ENCODE results near the gene SLC16A7. TPM values are rescaled to one million over a fixed set of nuclear protein-coding genes. Genes with fewer than 3 reads are reported as not detected.
A peak's percentile ranks its signal among the peaks of the same experiment; 100 is the strongest.

The SLC16A7 gene
- total and polyA plus RNA-seq, 2 experiments from 2014 or later: 15.7 to 49.0 TPM

GRCh38 chr12:59583003-59583712 lies 12.7 kb upstream of the SLC16A7 start:
- Histone ChIP-seq H3K4me1 (ENCODE audit: insufficient read depth) (no peaks in the 10 kb centered on the region), H4K20me1 (ENCODE audit: insufficient read depth) (no peaks in the 10 kb centered on the region), H3K27me3 (replicated peaks; ENCODE audit: insufficient read depth) (no peaks in the 10 kb centered on the region), H3K9me2 (ENCODE audit: insufficient read depth) (no peaks in the 10 kb centered on the region), H3K36me3 (ENCODE audit: low read depth) (no peaks in the 10 kb centered on the region), H3K27ac (no peak overlapping the region), H3F3A (ENCODE audit: insufficient read depth) (no peaks in the 10 kb centered on the region), H3K79me2 (ENCODE audit: insufficient read depth) (no peaks in the 10 kb centered on the region), H2AFZ (no peak overlapping the region), H3K4me2 (ENCODE audit: unreplicated experiment) (no peak overlapping the region), H3K4me3 (no peak overlapping the region), H3K9me3 (ENCODE audit: low read depth) (no peaks in the 10 kb centered on the region), H3K9ac (no peak overlapping the region)
- 22 to 38% methylated on average over 1 of the region's 1 CpG for WGBS, 2 experiments (ENCODE audit: low coverage in 1 of 2, low lambda C conversion rate in 2 of 2, missing lambda C conversion rate in 2 of 2)
- in situ Hi-C loops (cut with MboI): no loop called here
- TF ChIP-seq EZH2 (IDR thresholded peaks at IDR 0.05; ENCODE audit: insufficient read depth, poor library complexity, severe bottlenecking) (no peak), EZH2phosphoT487 (IDR thresholded peaks at IDR 0.05; ENCODE audit: insufficient read depth, low read depth) (no peak)
- DNase-seq: no peak

- no peaks in the 10 kb centered on the region for H3K9me2 ChIP-seq (ENCODE audit: insufficient read depth)
These were observed 8.1 kb upstream of the SLC16A7 start for GRCh38 chr12:59587710-59588109.

GRCh38 chr12:59593761-59594160 lies 2.1 kb upstream of the SLC16A7 start:
- TF ChIP-seq EZH2 (IDR thresholded peaks at IDR 0.05; ENCODE audit: insufficient read depth, poor library complexity, severe bottlenecking): no peak
- TF ChIP-seq EZH2phosphoT487 (IDR thresholded peaks at IDR 0.05; ENCODE audit: insufficient read depth, low read depth): no peak
- WGBS, 2 experiments (ENCODE audit: low coverage in 1 of 2, low lambda C conversion rate in 2 of 2, missing lambda C conversion rate in 2 of 2): 94 to 96% methylated on average over 1 of the region's 1 CpG
- H3K9me3 ChIP-seq (ENCODE audit: low read depth): no peaks in the 10 kb centered on the region

More at GRCh38 chr12:59587710-59588109, 8.1 kb upstream of the SLC16A7 start:
- TF ChIP-seq EZH2phosphoT487 (IDR thresholded peaks at IDR 0.05; ENCODE audit: insufficient read depth, low read depth): no peak
- TF ChIP-seq EZH2 (IDR thresholded peaks at IDR 0.05; ENCODE audit: insufficient read depth, poor library complexity, severe bottlenecking): no peak
- Histone ChIP-seq H3K4me2 (ENCODE audit: unreplicated experiment) (no peak overlapping the region), H2AFZ (no peak overlapping the region), H3F3A (ENCODE audit: insufficient read depth) (no peaks in the 10 kb centered on the region), H3K9ac (no peak overlapping the region), H3K4me3 (no peak overlapping the region), H3K4me1 (ENCODE audit: insufficient read depth) (no peaks in the 10 kb centered on the region), H3K27me3 (replicated peaks; ENCODE audit: insufficient read depth) (no peaks in the 10 kb centered on the region), H3K27ac (no peak overlapping the region), H4K20me1 (ENCODE audit: insufficient read depth) (no peaks in the 10 kb centered on the region), H3K36me3 (ENCODE audit: low read depth) (no peaks in the 10 kb centered on the region), H3K9me3 (ENCODE audit: low read depth) (no peaks in the 10 kb centered on the region), H3K79me2 (ENCODE audit: insufficient read depth) (no peaks in the 10 kb centered on the region)
- DNase-seq: no peak
- WGBS, 2 experiments (ENCODE audit: low coverage in 1 of 2, low lambda C conversion rate in 2 of 2, missing lambda C conversion rate in 2 of 2): 93 to 94% methylated on average over 1 of the region's 1 CpG
- in situ Hi-C loops (cut with MboI): no loop called here

GRCh38 chr12:59594943-59595500 lies 807 bp upstream of the SLC16A7 start:
- H3K27ac ChIP-seq: peak overlapping the region; percentile 98
- in situ Hi-C loops (cut with MboI): no loop called here

More at GRCh38 chr12:59593761-59594160, 2.1 kb upstream of the SLC16A7 start:
- no peak for DNase-seq
- Histone ChIP-seq H3K27me3 (replicated peaks; ENCODE audit: insufficient read depth) (no peaks in the 10 kb centered on the region), H3K9me2 (ENCODE audit: insufficient read depth) (no peaks in the 10 kb centered on the region), H2AFZ (no peak overlapping the region), H3F3A (ENCODE audit: insufficient read depth) (peaks cover 21% of the 10 kb centered on the region), H3K9ac (no peak overlapping the region), H3K4me2 (ENCODE audit: unreplicated experiment) (no peak overlapping the region), H3K4me3 (no peak overlapping the region), H3K4me1 (ENCODE audit: insufficient read depth) (peaks cover 18% of the 10 kb centered on the region), H3K79me2 (ENCODE audit: insufficient read depth) (no peaks in the 10 kb centered on the region), H3K36me3 (ENCODE audit: low read depth) (no peaks in the 10 kb centered on the region), H4K20me1 (ENCODE audit: insufficient read depth) (no peaks in the 10 kb centered on the region), H3K27ac (no peak overlapping the region)
- in situ Hi-C loops (cut with MboI): no loop called here

More at GRCh38 chr12:59594943-59595500, 807 bp upstream of the SLC16A7 start:
- Histone ChIP-seq H2AFZ (peak overlapping the region; percentile 94), H3K4me3 (peak overlapping the region; percentile 90), H3F3A (ENCODE audit: insufficient read depth) (peaks cover 28% of the 10 kb centered on the region), H3K36me3 (ENCODE audit: low read depth) (no peaks in the 10 kb centered on the region), H3K9ac (peak overlapping the region; percentile 92), H3K79me2 (ENCODE audit: insufficient read depth) (peaks cover 9% of the 10 kb centered on the region; the same call in 1 of the 2 replicates), H3K4me2 (ENCODE audit: unreplicated experiment) (peak overlapping the region; percentile 92), H3K9me3 (ENCODE audit: low read depth) (no peaks in the 10 kb centered on the region), H3K9me2 (ENCODE audit: insufficient read depth) (no peaks in the 10 kb centered on the region), H4K20me1 (ENCODE audit: insufficient read depth) (no peaks in the 10 kb centered on the region), H3K27me3 (replicated peaks; ENCODE audit: insufficient read depth) (no peaks in the 10 kb centered on the region), H3K4me1 (ENCODE audit: insufficient read depth) (peaks cover 30% of the 10 kb centered on the region)
- WGBS, 2 experiments (ENCODE audit: low coverage in 1 of 2, low lambda C conversion rate in 2 of 2, missing lambda C conversion rate in 2 of 2): 51 to 54% methylated on average over 4 of the region's 4 CpGs
- TF ChIP-seq EZH2phosphoT487 (IDR thresholded peaks at IDR 0.05; ENCODE audit: insufficient read depth, low read depth) (no peak), EZH2 (IDR thresholded peaks at IDR 0.05; ENCODE audit: insufficient read depth, poor library complexity, severe bottlenecking) (no peak)
- DNase-seq: peak; percentile 2
